ENCODE measurements around the gene THSD7B. TPM values are rescaled to one million over a fixed set of nuclear protein-coding genes. Genes with fewer than 3 reads are reported as not detected.
A peak's percentile ranks its signal among the peaks of the same experiment; 100 is the strongest.

Gene THSD7B
- total and polyA plus RNA-seq, 2 experiments from 2014 or later = 0.11 TPM; not detected in 1

- no peaks in the 10 kb centered on the region for H3K9me2 ChIP-seq (ENCODE audit: insufficient read depth)
- no peak overlapping the region for H3K27ac ChIP-seq
- H4K20me1 ChIP-seq (ENCODE audit: insufficient read depth) = no peaks in the 10 kb centered on the region
- no peaks in the 10 kb centered on the region for H3K4me1 ChIP-seq (ENCODE audit: insufficient read depth)
- H3K9me3 ChIP-seq (ENCODE audit: low read depth) = no peaks in the 10 kb centered on the region
- in situ Hi-C loops (cut with MboI) = no loop called here
- H3K36me3 ChIP-seq (ENCODE audit: low read depth) = no peaks in the 10 kb centered on the region
- H3K4me3 ChIP-seq = no peak overlapping the region
- 0 out of 2 replicates have a peak, but pooled peaks cover 1% of the 10 kb centered on the region for H3F3A ChIP-seq (ENCODE audit: insufficient read depth)
- no peaks in the 10 kb centered on the region for H3K79me2 ChIP-seq (ENCODE audit: insufficient read depth)
- no peaks in the 10 kb centered on the region for H3K27me3 ChIP-seq (replicated peaks; ENCODE audit: insufficient read depth)
- H2AFZ ChIP-seq = no peak overlapping the region
- no peak overlapping the region for H3K9ac ChIP-seq
- DNase-seq = peak; percentile 9
- TF ChIP-seq EZH2phosphoT487 (IDR thresholded peaks at IDR 0.05; ENCODE audit: insufficient read depth, low read depth) (no peak), EZH2 (IDR thresholded peaks at IDR 0.05; ENCODE audit: insufficient read depth, poor library complexity, severe bottlenecking) (no peak)
- no peak overlapping the region for H3K4me2 ChIP-seq (ENCODE audit: unreplicated experiment)
Measured at GRCh38 chr2:137161250-137161649, 395.9 kb downstream of the THSD7B start.

DNA sequence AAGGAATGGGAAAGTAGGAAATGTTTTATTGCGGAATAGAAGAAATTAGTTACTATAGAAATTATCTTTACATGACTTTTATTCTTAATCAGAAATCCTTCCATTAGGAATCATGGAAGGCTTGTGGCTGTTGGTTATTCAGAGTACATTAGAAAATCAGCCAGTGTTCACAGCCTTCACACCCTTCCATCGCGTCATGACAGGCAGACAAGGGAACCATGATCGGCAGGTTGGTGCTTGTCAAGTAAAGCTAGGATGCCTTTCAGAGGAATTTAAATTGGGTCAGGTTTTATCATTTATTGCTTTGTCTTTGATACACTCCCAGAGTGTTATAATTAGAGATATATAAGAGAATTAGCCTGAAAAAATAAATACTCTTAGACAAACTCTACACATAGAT is 400.6 kb downstream of the THSD7B start:
- Histone ChIP-seq H4K20me1 (ENCODE audit: insufficient read depth) (no peaks in the 10 kb centered on the region), H3K9ac (no peak overlapping the region), H3K36me3 (ENCODE audit: low read depth) (no peaks in the 10 kb centered on the region), H3K27ac (no peak overlapping the region), H3K9me3 (ENCODE audit: low read depth) (no peaks in the 10 kb centered on the region), H3K4me3 (no peak overlapping the region), H3K4me2 (ENCODE audit: unreplicated experiment) (no peak overlapping the region), H2AFZ (no peak overlapping the region), H3K27me3 (replicated peaks; ENCODE audit: insufficient read depth) (no peaks in the 10 kb centered on the region), H3K4me1 (ENCODE audit: insufficient read depth) (no peaks in the 10 kb centered on the region), H3K79me2 (ENCODE audit: insufficient read depth) (no peaks in the 10 kb centered on the region), H3F3A (ENCODE audit: insufficient read depth) (no peaks in the 10 kb centered on the region), H3K9me2 (ENCODE audit: insufficient read depth) (no peaks in the 10 kb centered on the region)
- TF ChIP-seq EZH2phosphoT487 (IDR thresholded peaks at IDR 0.05; ENCODE audit: insufficient read depth, low read depth) (no peak), EZH2 (IDR thresholded peaks at IDR 0.05; ENCODE audit: insufficient read depth, poor library complexity, severe bottlenecking) (no peak)
- DNase-seq = no peak
- in situ Hi-C loops (cut with MboI) = no loop called here
- WGBS, 2 experiments (ENCODE audit: low coverage in 1 of 2, low lambda C conversion rate in 2 of 2, missing lambda C conversion rate in 2 of 2) = 76 to 86% methylated on average over 4 of the region's 4 CpGs

DNA sequence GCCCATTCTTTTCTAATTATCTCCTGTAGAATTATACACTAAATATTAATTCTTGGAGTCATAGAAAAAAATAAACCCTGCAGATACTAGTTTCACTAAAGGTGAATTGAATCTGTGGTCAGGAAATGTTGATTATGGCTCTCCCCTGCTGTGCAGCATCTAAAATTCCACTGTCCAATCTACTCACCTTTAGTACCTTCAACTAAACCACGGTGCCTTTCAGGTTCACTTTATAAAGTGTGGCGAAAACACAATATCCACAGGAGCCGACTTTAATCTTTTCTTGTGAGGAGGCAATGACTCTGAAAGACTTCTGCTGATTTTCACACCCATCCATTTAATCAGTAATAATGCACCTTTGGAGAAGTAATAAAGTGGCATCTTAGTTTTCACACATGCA is 402.3 kb downstream of the THSD7B start:
- Histone ChIP-seq H3K9me2 (ENCODE audit: insufficient read depth) (no peaks in the 10 kb centered on the region), H3K9ac (no peak overlapping the region), H3K4me3 (no peak overlapping the region), H3K27me3 (replicated peaks; ENCODE audit: insufficient read depth) (no peaks in the 10 kb centered on the region), H3K4me2 (ENCODE audit: unreplicated experiment) (no peak overlapping the region), H2AFZ (no peak overlapping the region), H3K9me3 (ENCODE audit: low read depth) (no peaks in the 10 kb centered on the region), H3K27ac (no peak overlapping the region), H3K4me1 (ENCODE audit: insufficient read depth) (peaks cover 8% of the 10 kb centered on the region; the same call in 1 of the 2 replicates), H4K20me1 (ENCODE audit: insufficient read depth) (no peaks in the 10 kb centered on the region), H3K36me3 (ENCODE audit: low read depth) (no peaks in the 10 kb centered on the region), H3K79me2 (ENCODE audit: insufficient read depth) (no peaks in the 10 kb centered on the region), H3F3A (ENCODE audit: insufficient read depth) (no peaks in the 10 kb centered on the region)
- DNase-seq = no peak
- TF ChIP-seq EZH2 (IDR thresholded peaks at IDR 0.05; ENCODE audit: insufficient read depth, poor library complexity, severe bottlenecking) = no peak
- TF ChIP-seq EZH2phosphoT487 (IDR thresholded peaks at IDR 0.05; ENCODE audit: insufficient read depth, low read depth) = no peak
- WGBS, 2 experiments (ENCODE audit: low coverage in 1 of 2, low lambda C conversion rate in 2 of 2, missing lambda C conversion rate in 2 of 2) = 26 to 27% methylated on average over 3 of the region's 3 CpGs
- in situ Hi-C loops (cut with MboI) = no loop called here

- H3K79me2 ChIP-seq (ENCODE audit: insufficient read depth) = no peaks in the 10 kb centered on the region
- TF ChIP-seq EZH2 (IDR thresholded peaks at IDR 0.05; ENCODE audit: insufficient read depth, poor library complexity, severe bottlenecking) (no peak), EZH2phosphoT487 (IDR thresholded peaks at IDR 0.05; ENCODE audit: insufficient read depth, low read depth) (no peak)
- DNase-seq = peak; percentile 40
- in situ Hi-C loops (cut with MboI) = no loop called here
- no peak overlapping the region for H2AFZ ChIP-seq
- no peaks in the 10 kb centered on the region for H3K27me3 ChIP-seq (replicated peaks; ENCODE audit: insufficient read depth)
- H3K4me2 ChIP-seq (ENCODE audit: unreplicated experiment) = no peak overlapping the region
- H3K36me3 ChIP-seq (ENCODE audit: low read depth) = no peaks in the 10 kb centered on the region
- H4K20me1 ChIP-seq (ENCODE audit: insufficient read depth) = no peaks in the 10 kb centered on the region
- H3K9ac ChIP-seq = no peak overlapping the region
- H3K9me3 ChIP-seq (ENCODE audit: low read depth) = no peaks in the 10 kb centered on the region
- peaks cover 8% of the 10 kb centered on the region; the same call in 1 of the 2 replicates for H3K4me1 ChIP-seq (ENCODE audit: insufficient read depth)
- 56 to 58% methylated on average over 4 of the region's 4 CpGs for WGBS, 2 experiments (ENCODE audit: low coverage in 1 of 2, low lambda C conversion rate in 2 of 2, missing lambda C conversion rate in 2 of 2)
- H3K27ac ChIP-seq = no peak overlapping the region
- H3F3A ChIP-seq (ENCODE audit: insufficient read depth) = no peaks in the 10 kb centered on the region
- no peak overlapping the region for H3K4me3 ChIP-seq
- H3K9me2 ChIP-seq (ENCODE audit: insufficient read depth) = no peaks in the 10 kb centered on the region
Measured at GRCh38 chr2:137168552-137168951, 403.2 kb downstream of the THSD7B start.

DNA sequence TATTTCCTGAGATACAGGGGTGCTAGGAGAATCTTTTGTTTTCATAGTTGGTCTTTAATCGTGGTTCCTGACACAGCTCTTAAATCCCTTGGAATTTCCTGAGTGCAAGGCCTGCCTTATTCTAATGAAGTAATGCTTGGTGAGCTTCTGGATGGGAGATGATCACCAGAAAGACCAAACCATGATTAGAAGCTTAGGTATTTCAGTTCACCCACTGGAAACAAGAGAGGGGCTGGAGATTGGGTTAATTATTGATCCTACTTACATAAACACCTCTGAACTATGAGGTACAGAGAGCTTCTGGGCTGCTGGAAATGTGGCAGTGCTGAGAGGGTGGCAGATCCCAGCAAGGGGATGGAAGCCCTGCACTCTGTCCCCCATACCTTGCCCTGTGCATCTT is 406.8 kb downstream of the THSD7B start:
- no peak overlapping the region for H3K27ac ChIP-seq

More for the DNA sequence above, 406.8 kb downstream of the THSD7B start:
- H3K9me2 ChIP-seq (ENCODE audit: insufficient read depth) = no peaks in the 10 kb centered on the region
- no peaks in the 10 kb centered on the region for H3K27me3 ChIP-seq (replicated peaks; ENCODE audit: insufficient read depth)
- in situ Hi-C loops (cut with MboI) = no loop called here
- H3K4me1 ChIP-seq (ENCODE audit: insufficient read depth) = peaks cover 8% of the 10 kb centered on the region; the same call in 1 of the 2 replicates
- no peak overlapping the region for H3K4me2 ChIP-seq (ENCODE audit: unreplicated experiment)
- 9 to 17% methylated on average over 1 of the region's 1 CpG for WGBS, 2 experiments (ENCODE audit: low coverage in 1 of 2, low lambda C conversion rate in 2 of 2, missing lambda C conversion rate in 2 of 2)
- no peaks in the 10 kb centered on the region for H4K20me1 ChIP-seq (ENCODE audit: insufficient read depth)
- H3K9me3 ChIP-seq (ENCODE audit: low read depth) = no peaks in the 10 kb centered on the region
- no peak overlapping the region for H2AFZ ChIP-seq
- TF ChIP-seq EZH2 (IDR thresholded peaks at IDR 0.05; ENCODE audit: insufficient read depth, poor library complexity, severe bottlenecking) (no peak), EZH2phosphoT487 (IDR thresholded peaks at IDR 0.05; ENCODE audit: insufficient read depth, low read depth) (no peak)
- no peaks in the 10 kb centered on the region for H3F3A ChIP-seq (ENCODE audit: insufficient read depth)
- no peaks in the 10 kb centered on the region for H3K36me3 ChIP-seq (ENCODE audit: low read depth)
- peak; percentile 12 for DNase-seq
- no peaks in the 10 kb centered on the region for H3K79me2 ChIP-seq (ENCODE audit: insufficient read depth)
- no peak overlapping the region for H3K9ac ChIP-seq
- H3K4me3 ChIP-seq = no peak overlapping the region
